Ishikawa (cell line): ENCODE results near the gene ZC3H14.

Experiments
- CREB1 ChIP-seq: IDR thresholded peaks from 2 replicates; pipeline ENCODE4 v1.6.1; 2012; ENCODE audit warnings: low read depth
- EGR1 ChIP-seq: IDR thresholded peaks from 2 replicates; pipeline ENCODE4 v1.6.1; 2012
- EP300 ChIP-seq: IDR thresholded peaks from 2 replicates; pipeline ENCODE4 v1.6.1; 2012; ENCODE audit warnings: borderline replicate concordance
- FOXM1 ChIP-seq: IDR thresholded peaks from 2 replicates; pipeline ENCODE4 v1.6.1; 2012; ENCODE audit warnings: low read depth, borderline replicate concordance
- NFIC ChIP-seq: IDR thresholded peaks from 2 replicates; pipeline ENCODE4 v1.6.1; 2012
- TAF1 ChIP-seq: IDR thresholded peaks from 2 replicates; pipeline ENCODE4 v1.6.1; 2012; ENCODE audit warnings: low read depth, mild to moderate bottlenecking
- TEAD4 ChIP-seq: IDR thresholded peaks from 2 replicates; pipeline ENCODE4 v1.6.1; 2012
- YY1 ChIP-seq: IDR thresholded peaks from 2 replicates; pipeline ENCODE4 v1.6.1; 2012; ENCODE audit warnings: low read depth
- TF ChIP-seq, protein P1 (sequence below): IDR thresholded peaks from 2 replicates; pipeline ENCODE4 v1.6.1; 2012
- TF ChIP-seq, protein P2 (sequence below): IDR thresholded peaks from 2 replicates; pipeline ENCODE4 v1.6.1; 2012; ENCODE audit warnings: low read depth, mild to moderate bottlenecking

GRCh38 chr14:88521818-88522217, 41.0 kb upstream of the ZC3H14 start:
- no peak for TF ChIP-seq YY1
- TF ChIP-seq FOXM1: no peak
- TF ChIP-seq EGR1: no peak
- TF ChIP-seq EP300: no peak
- no peak for TF ChIP-seq TEAD4
- TF ChIP-seq, protein P1, sequence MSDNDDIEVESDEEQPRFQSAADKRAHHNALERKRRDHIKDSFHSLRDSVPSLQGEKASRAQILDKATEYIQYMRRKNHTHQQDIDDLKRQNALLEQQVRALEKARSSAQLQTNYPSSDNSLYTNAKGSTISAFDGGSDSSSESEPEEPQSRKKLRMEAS: no peak
- TF ChIP-seq, protein P2, sequence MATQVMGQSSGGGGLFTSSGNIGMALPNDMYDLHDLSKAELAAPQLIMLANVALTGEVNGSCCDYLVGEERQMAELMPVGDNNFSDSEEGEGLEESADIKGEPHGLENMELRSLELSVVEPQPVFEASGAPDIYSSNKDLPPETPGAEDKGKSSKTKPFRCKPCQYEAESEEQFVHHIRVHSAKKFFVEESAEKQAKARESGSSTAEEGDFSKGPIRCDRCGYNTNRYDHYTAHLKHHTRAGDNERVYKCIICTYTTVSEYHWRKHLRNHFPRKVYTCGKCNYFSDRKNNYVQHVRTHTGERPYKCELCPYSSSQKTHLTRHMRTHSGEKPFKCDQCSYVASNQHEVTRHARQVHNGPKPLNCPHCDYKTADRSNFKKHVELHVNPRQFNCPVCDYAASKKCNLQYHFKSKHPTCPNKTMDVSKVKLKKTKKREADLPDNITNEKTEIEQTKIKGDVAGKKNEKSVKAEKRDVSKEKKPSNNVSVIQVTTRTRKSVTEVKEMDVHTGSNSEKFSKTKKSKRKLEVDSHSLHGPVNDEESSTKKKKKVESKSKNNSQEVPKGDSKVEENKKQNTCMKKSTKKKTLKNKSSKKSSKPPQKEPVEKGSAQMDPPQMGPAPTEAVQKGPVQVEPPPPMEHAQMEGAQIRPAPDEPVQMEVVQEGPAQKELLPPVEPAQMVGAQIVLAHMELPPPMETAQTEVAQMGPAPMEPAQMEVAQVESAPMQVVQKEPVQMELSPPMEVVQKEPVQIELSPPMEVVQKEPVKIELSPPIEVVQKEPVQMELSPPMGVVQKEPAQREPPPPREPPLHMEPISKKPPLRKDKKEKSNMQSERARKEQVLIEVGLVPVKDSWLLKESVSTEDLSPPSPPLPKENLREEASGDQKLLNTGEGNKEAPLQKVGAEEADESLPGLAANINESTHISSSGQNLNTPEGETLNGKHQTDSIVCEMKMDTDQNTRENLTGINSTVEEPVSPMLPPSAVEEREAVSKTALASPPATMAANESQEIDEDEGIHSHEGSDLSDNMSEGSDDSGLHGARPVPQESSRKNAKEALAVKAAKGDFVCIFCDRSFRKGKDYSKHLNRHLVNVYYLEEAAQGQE: no peak
- no peak for TF ChIP-seq TAF1
- no peak for TF ChIP-seq NFIC
- TF ChIP-seq CREB1: no peak
